HepG2 (cell line): ENCODE measurements around the gene CBX2. TPM values are rescaled to one million over a fixed set of nuclear protein-coding genes. Genes with fewer than 3 reads are reported as not detected.

Experiments
- IKZF4 ChIP-seq: sonication (generic); formaldehyde crosslinking; IDR thresholded peaks from 2 replicates; pipeline ENCODE4 v1.5.1; 2020; ENCODE audit warnings: borderline replicate concordance, mild to moderate bottlenecking, low read depth, missing genetic modification reagents; ENCODE audit errors: not compliant biosample characterization
- KIAA2018 ChIP-seq: sonication (generic); formaldehyde crosslinking; IDR thresholded peaks from 2 replicates; pipeline ENCODE4 v1.5.0; 2020; ENCODE audit warnings: mild to moderate bottlenecking, missing genetic modification reagents, borderline replicate concordance
- LBX2 ChIP-seq: sonication (generic); formaldehyde crosslinking; IDR thresholded peaks from 2 replicates; pipeline ENCODE4 v1.5.0; 2020; ENCODE audit warnings: missing genetic modification reagents, mild to moderate bottlenecking, borderline replicate concordance
- MTA1 ChIP-seq: sonication (generic); formaldehyde crosslinking; IDR thresholded peaks from 2 replicates; pipeline ENCODE4 v1.4.0; 2020; ENCODE audit warnings: missing genetic modification reagents, mild to moderate bottlenecking, borderline replicate concordance
- RELA ChIP-seq: sonication (generic); formaldehyde crosslinking; IDR thresholded peaks from 2 replicates; pipeline ENCODE4 v1.4.0; 2020; ENCODE audit warnings: missing genetic modification reagents
- SRF ChIP-seq: IDR thresholded peaks from 2 replicates; pipeline ENCODE4 v1.6.1; 2011; ENCODE audit warnings: mild to moderate bottlenecking, low read depth, low read length, moderate library complexity
- STAT5B ChIP-seq: sonication (generic); formaldehyde crosslinking; IDR thresholded peaks from 2 replicates; pipeline ENCODE4 v1.4.0; 2020; ENCODE audit warnings: missing genetic modification reagents
- YEATS2 ChIP-seq: sonication (generic); formaldehyde crosslinking; IDR thresholded peaks from 2 replicates; pipeline ENCODE4 v1.4.0; 2020; ENCODE audit warnings: missing genetic modification reagents, borderline replicate concordance
- ZEB1 ChIP-seq: IDR thresholded peaks from 2 replicates; pipeline ENCODE4 v1.6.1; 2012; ENCODE audit warnings: mild to moderate bottlenecking, low read depth, inconsistent platforms; ENCODE audit not compliant: insufficient replicate concordance
- ZNF205 ChIP-seq: IDR thresholded peaks from 2 replicates; pipeline ENCODE4 v1.6.1; 2018; ENCODE audit warnings: missing biosample characterization, missing genetic modification reagents
- ZNF282 ChIP-seq: fragments of 450-650 bp; IDR thresholded peaks from 2 replicates; pipeline ENCODE4 v1.6.1; 2018; ENCODE audit not compliant: partially characterized antibody
- ZNF563 ChIP-seq: sonication (generic); formaldehyde crosslinking; IDR thresholded peaks from 2 replicates; pipeline ENCODE4 v1.8.0; 2022; ENCODE audit warnings: mild to moderate bottlenecking, moderate library complexity, missing genetic modification reagents
- ZNF564 ChIP-seq: sonication (generic); formaldehyde crosslinking; IDR thresholded peaks from 2 replicates; pipeline ENCODE4 v1.8.1; 2023; ENCODE audit warnings: mild to moderate bottlenecking, missing genetic modification reagents
- ZNF660 ChIP-seq: sonication (generic); formaldehyde crosslinking; IDR thresholded peaks from 2 replicates; pipeline ENCODE4 v1.5.1; 2020; ENCODE audit warnings: mild to moderate bottlenecking, low read depth, missing genetic modification reagents, borderline replicate concordance
- ZNF772 ChIP-seq: sonication (generic); formaldehyde crosslinking; IDR thresholded peaks from 2 replicates; pipeline ENCODE4 v1.5.0; 2020; ENCODE audit warnings: mild to moderate bottlenecking, missing genetic modification reagents
- ZNF775 ChIP-seq: sonication (generic); formaldehyde crosslinking; IDR thresholded peaks from 2 replicates; pipeline ENCODE4 v1.4.0; 2020; ENCODE audit warnings: missing genetic modification reagents, mild to moderate bottlenecking, moderate library complexity, borderline replicate concordance
- ZXDC ChIP-seq: sonication (generic); formaldehyde crosslinking; IDR thresholded peaks from 2 replicates; pipeline ENCODE4 v1.5.0; 2020; ENCODE audit warnings: mild to moderate bottlenecking, missing genetic modification reagents
- polyA plus RNA-seq, 8 experiments: library from polyadenylated mRNA; depleted of rRNA in 3 of 8; stranded (reverse) in 7 of 8; unstranded in 1 of 8; fragments of >200 nt; fragmentation: Illumina TruSeq in 4 of 8; extraction: Trizol in 4 of 8; gene quantifications; 2 replicates each; pipeline versions ENCODE4 v1.2.1 to v1.2.3, GENCODE V29; 2011 to 2016; ENCODE audit warnings: low read depth in 4 of 8, missing spikeins in 1 of 8, mixed read lengths in 1 of 8; ENCODE audit not compliant: insufficient read depth in 1 of 8
- total RNA-seq, 5 experiments: library from RNA; depleted of rRNA; stranded (reverse); fragments of >200 nt; fragmentation: Illumina TruSeq; extraction: Trizol; gene quantifications; 2 replicates each; pipeline ENCODE4 v1.2.3, GENCODE V29; 2016; ENCODE audit warnings: low read depth in 1 of 5

The CBX2 gene
- total and polyA plus RNA-seq, 2 of the 13 experiments (the other 11 are each of a cell fraction or from before 2014, with no cell fraction given) = 14.5 to 31.1 TPM

DNA sequence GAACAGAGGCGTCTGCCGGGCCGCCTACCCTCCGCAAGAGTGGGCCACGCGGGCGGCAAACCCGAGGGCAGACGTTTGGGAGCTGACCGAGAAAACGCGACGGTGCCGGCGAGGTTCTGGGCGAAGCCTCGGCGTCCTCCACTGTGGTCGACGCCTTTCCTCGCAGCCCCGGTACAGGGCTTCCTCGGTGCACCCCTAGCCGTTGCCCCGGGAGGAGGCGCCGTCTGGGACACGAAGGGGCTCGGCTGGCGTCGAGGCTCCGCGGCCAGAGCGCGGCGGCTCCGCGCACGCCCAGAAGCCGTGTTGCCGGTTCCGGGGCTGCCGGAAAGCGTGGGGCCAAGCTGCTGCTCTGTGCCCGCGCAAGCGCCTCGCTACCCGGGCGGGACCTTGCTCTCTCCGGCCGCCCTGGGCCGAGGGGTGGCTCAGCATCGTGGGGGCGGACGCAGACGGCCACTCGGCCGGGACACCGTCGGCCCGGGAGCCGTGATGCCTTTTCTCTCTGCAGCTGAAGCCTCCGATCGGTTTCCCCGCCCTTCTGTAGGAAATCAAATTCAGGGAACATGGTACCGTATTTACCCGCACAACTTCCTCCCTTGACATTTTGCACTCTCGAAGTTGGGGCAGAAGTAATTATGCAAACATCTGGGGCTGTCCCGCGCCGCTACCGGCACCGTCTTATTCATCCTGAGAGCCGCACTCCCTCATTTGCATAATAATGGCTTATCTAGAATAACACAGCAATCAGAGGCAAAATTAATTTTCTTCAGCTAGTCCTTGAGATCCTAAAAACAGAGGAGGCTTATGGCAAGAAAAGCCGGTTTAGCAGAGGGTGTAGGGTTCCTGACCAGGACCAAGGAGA is 26.3 kb downstream of the CBX2 start (continued):
- TF ChIP-seq ZNF660 (CRISPR knock-in tag) = peak; percentile 81; the same call in 1 of the 2 replicates
- 0 out of 2 replicates have a peak, but pooled peaks have one; percentile 68 for TF ChIP-seq KIAA2018
- peak; percentile 96 for TF ChIP-seq IKZF4 (CRISPR knock-in tag)
- no peak for TF ChIP-seq SRF
- TF ChIP-seq ZNF282 = no peak
- peak; percentile 59; the same call in 1 of the 2 replicates for TF ChIP-seq STAT5B (CRISPR knock-in tag)
- TF ChIP-seq ZEB1 = no peak
- TF ChIP-seq MTA1 (CRISPR knock-in tag) = peak; percentile 57
- TF ChIP-seq ZNF564 (CRISPR knock-in tag) = peak; percentile 88; the same call in 1 of the 2 replicates
- peak; percentile 75; the same call in 1 of the 2 replicates for TF ChIP-seq ZNF772 (CRISPR knock-in tag)
- TF ChIP-seq LBX2 (CRISPR knock-in tag) = peak; percentile 97; the same call in 1 of the 2 replicates
- peak; percentile 41; the same call in 1 of the 2 replicates for TF ChIP-seq ZXDC (CRISPR knock-in tag)
- TF ChIP-seq YEATS2 (CRISPR knock-in tag) = peak; percentile 69; the same call in 1 of the 2 replicates
- TF ChIP-seq ZNF205 (CRISPR knock-in tag) = peak; percentile 62; the same call in 1 of the 2 replicates
- peak; percentile 97 for TF ChIP-seq ZNF563 (CRISPR knock-in tag)
- TF ChIP-seq RELA = no peak; the same call in 1 of the 2 replicates
- 0 out of 2 replicates have a peak, but pooled peaks have one; percentile 71 for TF ChIP-seq ZNF775
